ENCODE measurements around the gene DSCAML1.

The DSCAML1 gene

GRCh38 chr11:117720061-117720511, 76.9 kb downstream of the DSCAML1 start:
- no peak for DNase-seq (ENCODE audit: low spot score)

- no peak for DNase-seq (ENCODE audit: low spot score)
These were observed 77.5 kb downstream of the DSCAML1 start for GRCh38 chr11:117719480-117719879.

DNA sequence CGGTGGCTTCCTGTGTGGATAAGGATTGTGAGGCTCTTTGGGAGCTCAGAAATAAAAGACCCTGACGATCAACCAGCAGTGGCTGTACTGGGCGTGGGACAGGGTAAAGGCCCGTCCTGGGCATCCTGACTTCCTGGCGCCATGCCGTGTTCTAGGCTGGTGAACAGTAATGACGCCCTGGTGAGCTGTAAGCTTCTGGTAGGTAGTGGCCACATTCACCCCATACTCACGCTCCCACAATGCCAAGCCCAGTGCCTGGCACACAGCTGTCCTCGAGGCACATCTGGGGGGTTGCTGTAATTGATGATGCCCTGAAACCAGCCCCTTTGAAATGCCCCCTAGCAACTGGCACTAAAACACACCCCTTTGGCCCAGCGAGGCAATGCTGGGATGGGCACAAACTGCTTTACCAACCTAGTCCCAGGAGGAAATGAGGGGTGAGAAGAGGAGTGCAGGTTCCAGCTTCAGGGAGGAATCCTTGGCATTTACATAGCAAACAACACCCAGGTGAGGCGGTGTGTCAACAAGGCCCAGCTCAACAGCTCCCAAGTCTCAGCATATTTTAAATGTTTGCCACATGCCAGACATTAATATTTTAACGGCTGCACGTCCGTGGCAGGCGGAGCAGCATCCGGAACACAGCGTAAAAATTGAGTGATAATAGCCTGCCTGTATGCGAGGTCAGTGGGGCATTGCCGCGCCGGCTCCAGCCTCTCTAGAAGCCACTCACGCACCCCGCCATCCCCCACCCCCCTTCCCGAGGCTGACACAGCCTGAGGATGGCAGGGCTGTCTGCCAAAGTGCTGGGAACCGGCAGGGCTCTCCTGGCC, 79.3 kb downstream of the DSCAML1 start:
- no peak for DNase-seq (ENCODE audit: low spot score)

- no peak for DNase-seq (ENCODE audit: low spot score)
These were observed 80.2 kb downstream of the DSCAML1 start for GRCh38 chr11:117716521-117717440.

GRCh38 chr11:117715801-117716200, 81.2 kb downstream of the DSCAML1 start:
- no peak for DNase-seq (ENCODE audit: low spot score)

DNA sequence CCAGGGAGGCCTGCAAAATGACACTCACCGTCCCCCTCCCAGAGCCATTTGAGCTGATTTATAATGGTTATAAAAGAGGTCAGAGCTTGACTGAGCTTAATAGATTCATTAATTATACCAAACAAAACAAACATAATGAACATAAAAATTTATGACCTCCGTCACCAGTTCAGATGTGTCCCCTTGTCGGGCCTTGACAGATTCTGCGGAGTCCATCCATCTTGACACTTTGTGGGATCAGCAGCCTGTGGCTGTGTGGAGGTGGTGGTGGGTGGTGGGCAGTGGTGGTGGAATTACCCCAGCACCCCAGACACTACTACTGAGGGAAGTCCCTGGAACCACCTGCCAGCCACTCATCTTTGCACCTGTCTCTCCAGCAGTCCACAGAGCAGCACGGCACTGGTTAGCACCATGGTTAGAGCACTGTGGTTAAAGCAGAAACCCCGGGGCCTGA, 83.5 kb downstream of the DSCAML1 start:
- DNase-seq (ENCODE audit: low spot score), result no peak

DNA sequence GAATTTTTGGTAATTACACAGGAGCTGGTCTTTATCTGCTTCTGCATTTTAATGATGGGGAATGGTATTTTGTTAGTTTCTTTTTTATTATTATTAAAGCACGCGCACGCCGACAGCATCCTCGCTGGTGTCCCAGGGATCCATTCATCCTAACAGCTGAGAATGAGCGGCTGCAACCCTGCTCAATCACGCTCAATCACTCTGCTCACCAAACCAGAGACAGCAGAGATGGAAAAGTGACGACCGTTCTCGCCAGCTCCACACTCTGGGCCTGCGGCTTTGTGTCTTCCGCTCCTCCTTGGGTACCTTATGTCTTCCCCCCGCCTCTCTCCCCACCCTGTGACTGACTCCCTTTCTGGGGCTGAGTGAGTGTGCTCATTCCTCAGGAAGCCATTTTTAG, 84.5 kb downstream of the DSCAML1 start:
- no peak for DNase-seq (ENCODE audit: low spot score)

DNA sequence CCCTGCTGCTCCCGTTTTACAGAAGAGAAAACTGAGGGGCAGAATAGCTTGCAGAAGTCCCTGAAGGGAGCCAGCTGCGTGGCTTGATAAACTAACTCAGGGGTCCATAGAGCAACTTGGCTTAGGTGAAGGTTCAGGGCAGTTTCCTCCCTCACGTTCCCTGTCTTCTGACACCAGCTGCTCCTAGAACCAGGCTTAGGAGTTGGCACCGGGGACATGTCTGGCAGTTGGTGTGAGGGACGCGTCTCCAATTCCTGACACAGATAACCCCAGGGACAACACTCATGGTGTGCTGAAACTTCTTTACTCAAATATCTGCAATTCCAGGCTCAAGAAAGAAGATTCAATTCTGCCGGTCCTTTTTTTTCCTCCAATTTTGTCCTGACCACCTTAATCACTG, 85.7 kb downstream of the DSCAML1 start:
- DNase-seq (ENCODE audit: low spot score), result no peak

DNA sequence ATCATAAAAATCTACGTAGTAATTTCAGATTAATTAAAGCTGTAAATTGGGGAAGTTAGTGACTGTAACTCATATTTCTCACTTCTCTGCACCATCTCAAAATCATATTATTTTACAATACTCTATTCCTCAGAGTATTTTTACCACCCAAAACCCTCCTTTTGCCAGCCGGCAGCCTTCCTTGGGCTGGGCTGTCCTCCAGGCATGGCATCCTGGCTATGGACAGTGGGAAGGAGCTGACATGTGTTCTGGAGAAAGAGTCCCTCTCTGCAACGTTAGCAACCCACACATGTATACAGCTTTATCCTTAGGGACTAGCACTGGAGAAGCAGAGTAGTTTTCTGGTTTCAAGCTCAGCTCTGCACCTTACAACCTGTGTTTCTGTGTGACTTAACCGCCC, 86.8 kb downstream of the DSCAML1 start:
- DNase-seq (ENCODE audit: low spot score), result no peak

GRCh38 chr11:117706322-117706814, 90.6 kb downstream of the DSCAML1 start:
- no peak for DNase-seq (ENCODE audit: low spot score)

GRCh38 chr11:117705866-117706265, 91.2 kb downstream of the DSCAML1 start:
- DNase-seq (ENCODE audit: low spot score), result no peak

DNA sequence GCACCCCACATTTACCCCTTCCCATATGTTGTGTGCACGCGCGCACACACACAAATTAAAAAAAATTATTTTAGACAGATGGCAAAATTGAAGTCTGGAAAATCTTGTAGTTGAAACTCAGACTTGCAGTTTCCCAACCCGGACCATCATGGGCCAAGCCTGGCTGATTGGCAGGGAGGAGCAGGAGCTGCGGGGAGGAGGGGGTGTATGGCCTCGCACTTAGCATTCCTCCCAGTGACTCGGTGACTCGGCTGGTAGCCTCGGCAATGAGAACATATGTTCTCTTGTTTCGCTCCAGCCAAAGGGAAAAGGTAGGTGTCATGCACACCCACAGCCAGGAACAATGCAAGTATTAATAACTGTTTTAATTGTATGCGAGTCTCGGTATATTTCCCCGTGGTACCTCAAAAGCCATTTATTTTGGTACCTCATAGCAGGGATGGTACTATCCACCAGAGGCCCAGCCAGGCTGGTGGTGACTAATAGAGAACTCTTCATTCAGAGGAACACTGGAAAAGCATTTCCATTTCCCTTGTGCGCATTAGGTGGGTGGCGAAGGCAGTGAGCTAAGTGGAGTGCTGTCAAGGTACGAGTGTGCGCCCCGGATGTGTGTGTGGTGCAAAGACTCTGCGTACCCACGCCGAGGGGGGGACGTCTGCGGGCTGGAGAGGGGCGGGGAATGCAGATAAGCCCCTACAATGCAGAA, 92.5 kb downstream of the DSCAML1 start:
- no peak for DNase-seq (ENCODE audit: low spot score)

- no peak for DNase-seq (ENCODE audit: low spot score)
These were observed 93.9 kb downstream of the DSCAML1 start for GRCh38 chr11:117702946-117703598.

DNA sequence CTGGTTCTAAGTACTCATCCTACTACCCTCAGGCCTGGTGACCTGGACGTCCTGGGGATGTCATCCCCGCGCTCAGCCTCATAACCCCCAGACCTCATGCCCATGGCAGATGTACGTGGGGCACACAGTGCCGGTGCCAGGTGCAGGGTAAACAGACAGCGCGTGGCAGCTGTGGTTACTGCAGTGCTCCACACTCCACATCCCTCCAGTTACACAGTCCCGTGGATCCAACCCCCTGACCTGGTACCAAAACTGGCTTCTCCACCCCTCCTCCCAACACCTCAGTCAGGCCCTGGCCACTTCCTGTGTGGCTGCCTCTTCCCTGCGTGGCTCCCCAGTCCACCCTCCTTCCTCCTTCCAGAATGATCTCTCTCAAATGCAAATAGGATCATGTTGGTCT, 95.2 kb downstream of the DSCAML1 start:
- no peak for DNase-seq (ENCODE audit: low spot score)

GRCh38 chr11:117700551-117700950, 96.5 kb downstream of the DSCAML1 start:
- DNase-seq (ENCODE audit: low spot score), result no peak

GRCh38 chr11:117697319-117697718, 99.7 kb downstream of the DSCAML1 start:
- no peak for DNase-seq (ENCODE audit: low spot score)

DNA sequence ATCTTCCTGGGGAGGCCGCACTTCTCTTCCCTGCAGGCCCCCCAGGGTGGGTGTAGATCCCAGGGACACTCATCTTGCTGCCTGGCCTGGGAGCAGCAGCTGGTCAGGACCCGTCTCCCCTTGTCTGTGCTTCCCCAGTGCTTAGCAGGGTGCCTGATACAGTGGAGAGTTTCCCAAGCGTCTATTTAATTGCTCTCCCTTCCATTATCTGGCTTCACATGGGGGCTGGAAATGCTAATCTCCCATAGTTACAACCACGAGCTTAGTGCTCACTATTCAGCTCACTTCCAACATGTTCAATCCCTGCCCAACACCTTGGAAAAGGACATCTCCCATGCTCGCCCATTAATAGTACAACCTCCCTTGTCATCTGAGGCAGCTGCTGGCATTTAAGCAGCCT, 100.5 kb downstream of the DSCAML1 start:
- no peak for DNase-seq (ENCODE audit: low spot score)

GRCh38 chr11:117693344-117693743, 103.7 kb downstream of the DSCAML1 start:
- no peak for DNase-seq (ENCODE audit: low spot score)

GRCh38 chr11:117691516-117691915, 105.5 kb downstream of the DSCAML1 start:
- DNase-seq (ENCODE audit: low spot score), result no peak

DNA sequence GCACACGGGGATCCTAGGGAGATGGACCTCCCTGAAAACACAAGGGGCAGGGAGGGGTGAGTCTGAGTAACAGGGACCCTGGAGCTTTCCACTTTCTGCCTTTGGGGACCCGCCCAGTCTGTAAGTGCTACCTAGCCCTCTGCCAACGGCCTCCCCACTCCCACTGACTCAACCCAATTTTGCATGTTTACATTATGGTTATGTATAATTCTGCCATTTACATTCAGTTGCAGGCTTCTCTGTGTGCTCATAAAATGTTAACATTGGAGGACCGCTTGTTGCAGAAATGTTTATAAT, 105.8 kb downstream of the DSCAML1 start:
- DNase-seq (ENCODE audit: low spot score), result no peak

GRCh38 chr11:117690484-117691217, 106.4 kb downstream of the DSCAML1 start:
- DNase-seq (ENCODE audit: low spot score), result no peak

Data from AG08395 (cell line).